GM21447 (cell line): ENCODE measurements around the gene OR2AE1.

Source experiments
- ATAC-seq: cut with Tn5 transposase; IDR thresholded peaks from one replicate; pipeline ENCODE4 v1.9.1; 2021; ENCODE audit not compliant: unreplicated experiment

OR2AE1 gene

GRCh38 chr7:99860281-99861127 is 16.3 kb downstream of the OR2AE1 start:
- no peak for ATAC-seq

- ATAC-seq = no peak
Measured at GRCh38 chr7:99855236-99855635, 21.6 kb downstream of the OR2AE1 start.

GRCh38 chr7:99848420-99849216 is 28.2 kb downstream of the OR2AE1 start:
- ATAC-seq = no peak

- ATAC-seq = no peak
Measured at GRCh38 chr7:99844328-99844727, 32.5 kb downstream of the OR2AE1 start.

- no peak for ATAC-seq
Measured at GRCh38 chr7:99843808-99844207, 33.0 kb downstream of the OR2AE1 start.

GRCh38 chr7:99842926-99843325 is 33.9 kb downstream of the OR2AE1 start:
- no peak for ATAC-seq

GRCh38 chr7:99840136-99840869 is 36.5 kb downstream of the OR2AE1 start:
- no peak for ATAC-seq

- no peak for ATAC-seq
Measured at GRCh38 chr7:99839287-99840021, 37.4 kb downstream of the OR2AE1 start.

- ATAC-seq = no peak
Measured at GRCh38 chr7:99837649-99838361, 39.0 kb downstream of the OR2AE1 start.

- no peak for ATAC-seq
Measured at GRCh38 chr7:99835189-99835588, 41.6 kb downstream of the OR2AE1 start.

- ATAC-seq = no peak
Measured at GRCh38 chr7:99834382-99834781, 42.5 kb downstream of the OR2AE1 start.

- no peak for ATAC-seq
Measured at GRCh38 chr7:99833289-99833877, 43.5 kb downstream of the OR2AE1 start.

- no peak for ATAC-seq
Measured at GRCh38 chr7:99831595-99831994, 45.2 kb downstream of the OR2AE1 start.

GRCh38 chr7:99829524-99830160 is 47.2 kb downstream of the OR2AE1 start:
- ATAC-seq = no peak

- no peak for ATAC-seq
Measured at GRCh38 chr7:99828811-99829210, 48.0 kb downstream of the OR2AE1 start.

- no peak for ATAC-seq
Measured at GRCh38 chr7:99827040-99827778, 49.6 kb downstream of the OR2AE1 start.
